GM12878 (cell line): ENCODE measurements around the gene IER5. TPM values are rescaled to one million over a fixed set of nuclear protein-coding genes. Genes with fewer than 3 reads are reported as not detected.
A peak's percentile ranks its signal among the peaks of the same experiment; 100 is the strongest.

ENCODE experiments used
- ATF2 ChIP-seq: IDR thresholded peaks from 2 replicates; pipeline ENCODE4 v1.6.1; 2012; ENCODE audit warnings: low read length, inconsistent platforms
- ATF3 ChIP-seq: IDR thresholded peaks from 2 replicates; pipeline ENCODE4 v1.6.1; 2011; ENCODE audit warnings: low read depth, mild to moderate bottlenecking, low read length, moderate library complexity, borderline replicate concordance; ENCODE audit errors: extremely low read depth
- BCL11A ChIP-seq: IDR thresholded peaks from 2 replicates; pipeline ENCODE4 v1.6.1; 2011; ENCODE audit warnings: low read depth, low read length
- BMI1 ChIP-seq: fragments of 450-650 bp; IDR thresholded peaks from 2 replicates; pipeline ENCODE4 v1.6.1; 2016; ENCODE audit warnings: mild to moderate bottlenecking, moderate library complexity, borderline replicate concordance
- CEBPB ChIP-seq, 2 experiments: fragments of 150-350 bp in 1 of 2; IDR thresholded peaks; 2 replicates each; pipeline ENCODE4 v1.6.1; 2012 to 2014; ENCODE audit warnings: low read depth in 2 of 2, low read length in 2 of 2, borderline replicate concordance in 1 of 2, inconsistent platforms in 1 of 2
- CREB1 ChIP-seq: IDR thresholded peaks from 2 replicates; pipeline ENCODE4 v1.6.1; 2012; ENCODE audit warnings: low read depth, mild to moderate bottlenecking, inconsistent platforms
- DPF2 ChIP-seq: fragments of 450-650 bp; IDR thresholded peaks from 2 replicates; pipeline ENCODE4 v1.6.1; 2017; ENCODE audit warnings: mild to moderate bottlenecking
- ELK1 ChIP-seq: IDR thresholded peaks from 2 replicates; pipeline ENCODE4 v1.6.1; 2012; ENCODE audit warnings: low read depth, low read length, improper control_type of control experiment
- ESRRA ChIP-seq: IDR thresholded peaks from 2 replicates; pipeline ENCODE4 v1.6.1; 2012; ENCODE audit warnings: mild to moderate bottlenecking, low read length, improper control_type of control experiment
- FOXK2 ChIP-seq: fragments of 450-650 bp; IDR thresholded peaks from 2 replicates; pipeline ENCODE4 v1.6.1; 2017; ENCODE audit warnings: mild to moderate bottlenecking, moderate library complexity
- GABPA ChIP-seq: IDR thresholded peaks from 2 replicates; pipeline ENCODE4 v1.6.1; 2014; ENCODE audit warnings: antibody characterized with exemption, low read depth, mild to moderate bottlenecking, inconsistent platforms
- HDAC2 ChIP-seq: fragments of 200-600 bp; sonication (generic); IDR thresholded peaks from 2 replicates; pipeline ENCODE4 v1.6.1; 2017
- HDAC6 ChIP-seq: fragments of 200-600 bp; sonication (generic); IDR thresholded peaks from one replicate; pipeline ENCODE4 v1.8.0; 2017; ENCODE audit warnings: antibody characterized with exemption; ENCODE audit not compliant: unreplicated experiment
- KDM1A ChIP-seq: fragments of 200-600 bp; sonication (generic); IDR thresholded peaks from 2 replicates; pipeline ENCODE4 v1.6.1; 2016; ENCODE audit warnings: borderline replicate concordance
- NR2C2 ChIP-seq: IDR thresholded peaks from 2 replicates; pipeline ENCODE4 v1.6.1; 2011; ENCODE audit warnings: borderline replicate concordance, low read depth; ENCODE audit not compliant: control insufficient read depth, insufficient read length
- PBX3 ChIP-seq: IDR thresholded peaks from 2 replicates; pipeline ENCODE4 v1.6.1; 2011; ENCODE audit warnings: mild to moderate bottlenecking, low read depth, low read length, moderate library complexity; ENCODE audit not compliant: insufficient replicate concordance
- PKNOX1 ChIP-seq: fragments of 450-650 bp; IDR thresholded peaks from 2 replicates; pipeline ENCODE4 v1.6.1; 2016; ENCODE audit warnings: mild to moderate bottlenecking
- POU2F2 ChIP-seq: IDR thresholded peaks from 3 replicates; pipeline ENCODE4 v1.6.1; 2011; ENCODE audit warnings: low read depth, mild to moderate bottlenecking, low read length, borderline replicate concordance
- RFX5 ChIP-seq: IDR thresholded peaks from 2 replicates; pipeline ENCODE4 v1.6.1; 2011; ENCODE audit warnings: low read depth, low read length, improper control_type of control experiment
- RUNX3 ChIP-seq: IDR thresholded peaks from 2 replicates; pipeline ENCODE4 v1.6.1; 2012; ENCODE audit warnings: low read length, inconsistent platforms
- TARDBP ChIP-seq: IDR thresholded peaks from 2 replicates; pipeline ENCODE4 v1.6.1; 2016; ENCODE audit warnings: borderline replicate concordance
- TCF3 ChIP-seq: IDR thresholded peaks from 2 replicates; pipeline ENCODE4 v1.6.1; 2012; ENCODE audit warnings: low read depth, mild to moderate bottlenecking, low read length, borderline replicate concordance; ENCODE audit not compliant: insufficient read depth
- TCF7 ChIP-seq: IDR thresholded peaks from 2 replicates; pipeline ENCODE4 v1.6.1; 2014; ENCODE audit warnings: antibody characterized with exemption, borderline replicate concordance
- ZNF24 ChIP-seq: fragments of 450-650 bp; IDR thresholded peaks from 2 replicates; pipeline ENCODE4 v1.6.1; 2017; ENCODE audit warnings: antibody characterized with exemption, mild to moderate bottlenecking
- ZZZ3 ChIP-seq: IDR thresholded peaks from 2 replicates; pipeline ENCODE4 v1.6.1; 2011; ENCODE audit warnings: low read depth; ENCODE audit not compliant: control insufficient read depth, insufficient read length
- polyA plus RNA-seq, 11 experiments: library from polyadenylated mRNA; depleted of rRNA in 4 of 11; unstranded in 6 of 11; stranded (reverse) in 5 of 11; fragments of >200 nt; fragmentation: Nextera tagmentation in 4 of 11; fragmentation: Illumina TruSeq in 1 of 11; extraction: Ambion mirVana in 4 of 11; extraction: Trizol in 1 of 11; gene quantifications; 1 replicate in 1 of 11; 2 replicates in 10 of 11; pipeline versions ENCODE4 v1.2.1 to v1.2.3, GENCODE V29; 2011 to 2016; ENCODE audit warnings: inconsistent platforms in 2 of 11, missing spikeins in 2 of 11, low read depth in 1 of 11
- total RNA-seq, 4 experiments: library from RNA; depleted of rRNA in 3 of 4; stranded (reverse); fragments of >200 nt in 3 of 4; fragmentation: Illumina TruSeq in 1 of 4; extraction: Trizol in 1 of 4; gene quantifications; 2 replicates each; pipeline versions ENCODE4 v1.2.1 to v1.2.3, GENCODE V29; 2013 to 2021

Gene IER5
- total and polyA plus RNA-seq, 10 of the 15 experiments (the other 5 are each of a cell fraction or from before 2014, with no cell fraction given), result 4.3 to 75.2 (median 30.5) TPM

- TF ChIP-seq ELK1, result no peak
- TF ChIP-seq TARDBP, result peak; percentile 57; the same call in 1 of the 2 replicates
- TF ChIP-seq ATF3, result no peak
- TF ChIP-seq ZNF24, result no peak
- peak; percentile 34; the same call in 1 of the 2 replicates for TF ChIP-seq BMI1
- TF ChIP-seq ATF2, result peak; percentile 99
- no peak for TF ChIP-seq NR2C2
- TF ChIP-seq POU2F2, result peak; percentile 68; the same call in 1 of the 3 replicates
- no peak for TF ChIP-seq ZZZ3
- TF ChIP-seq GABPA, result peak; percentile 75; the same call in 1 of the 2 replicates
- TF ChIP-seq HDAC2, result no peak
- TF ChIP-seq HDAC6, result no peak
- peak; percentile 88 for TF ChIP-seq TCF3
- TF ChIP-seq KDM1A, result no peak
- TF ChIP-seq RFX5, result no peak
- peak; percentile 77 for TF ChIP-seq CREB1
- TF ChIP-seq FOXK2, result no peak
- TF ChIP-seq PBX3, result no peak
- TF ChIP-seq TCF7, result peak; percentile 87
- no peak for TF ChIP-seq ESRRA
- peak; percentile 94 for TF ChIP-seq DPF2
- TF ChIP-seq PKNOX1, result peak; percentile 68
- TF ChIP-seq BCL11A, result peak; percentile 96
- peak in 1 of 2 experiments; percentile 58; a peak in 2 of 4 replicates for TF ChIP-seq CEBPB (IDR thresholded peaks at IDR 0.05; ENCODE audit: borderline replicate concordance in 1 of 2, low read depth in 2 of 2, low read length in 2 of 2)
- TF ChIP-seq RUNX3, result peak; percentile 98
Measured at GRCh38 chr1:181099152-181100014, 10.9 kb downstream of the IER5 start (continued).
